GM18867 (cell line): ENCODE data around the gene CHRNA7.
"Not testable (repeated sequence)": the region's sequence is repeated elsewhere in the genome, so short reads cannot be mapped to it uniquely, and the experiment has no call there.

Experiments
- ATAC-seq: cut with Tn5 transposase; IDR thresholded peaks from one replicate; pipeline ENCODE4 v1.9.1; 2021; ENCODE audit warnings: mild to moderate bottlenecking, moderate library complexity; ENCODE audit not compliant: unreplicated experiment

The CHRNA7 gene

GRCh38 chr15:32119694-32120330 is 89.5 kb downstream of the CHRNA7 start:
- ATAC-seq: no peak

- no peak for ATAC-seq
Observed at GRCh38 chr15:32120577-32121383, 90.5 kb downstream of the CHRNA7 start.

GRCh38 chr15:32121384-32121695 is 91.0 kb downstream of the CHRNA7 start:
- ATAC-seq: no peak

DNA sequence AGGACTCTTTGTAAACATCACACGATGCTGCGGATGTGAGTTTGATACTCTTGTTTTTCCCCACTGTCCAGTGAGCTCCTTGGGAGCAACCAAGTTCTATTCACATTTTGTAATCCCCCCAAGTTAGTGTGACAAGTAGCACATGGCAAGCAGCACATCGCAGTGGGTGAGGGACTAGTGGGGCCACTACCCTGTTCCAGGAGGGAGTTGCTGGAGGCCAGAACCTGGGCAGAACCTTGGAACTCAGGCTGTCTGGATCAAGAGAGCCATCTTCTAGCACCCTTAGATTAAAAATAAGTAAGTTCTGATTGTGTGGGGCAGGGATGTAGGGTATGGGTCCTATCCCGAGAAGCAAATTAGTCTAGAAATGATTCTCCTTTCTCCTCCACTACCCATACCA is 91.7 kb downstream of the CHRNA7 start:
- no peak for ATAC-seq

- ATAC-seq: no peak
Observed at GRCh38 chr15:32123473-32123872, 93.2 kb downstream of the CHRNA7 start.

DNA sequence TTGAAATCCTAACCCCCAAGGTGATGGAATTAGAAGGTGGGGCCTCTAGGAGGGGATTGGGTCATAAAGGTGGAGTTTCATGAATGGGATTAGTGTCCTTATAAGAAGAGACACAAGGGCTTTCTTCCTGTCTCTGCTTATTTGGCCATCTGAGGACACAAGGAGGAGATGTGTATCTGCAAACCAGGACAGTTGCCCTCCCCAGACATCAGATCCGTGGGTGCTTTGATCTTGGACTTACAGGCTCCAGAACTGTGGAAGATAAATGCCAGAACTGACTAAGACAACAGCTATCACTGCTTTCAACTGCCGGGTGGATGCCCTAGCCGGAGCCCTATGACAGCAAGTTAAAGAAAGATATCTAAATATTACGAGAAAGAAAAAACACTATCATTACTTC is 94.4 kb downstream of the CHRNA7 start:
- no peak for ATAC-seq

- no peak for ATAC-seq
Observed at GRCh38 chr15:32125595-32125994, 95.3 kb downstream of the CHRNA7 start.

DNA sequence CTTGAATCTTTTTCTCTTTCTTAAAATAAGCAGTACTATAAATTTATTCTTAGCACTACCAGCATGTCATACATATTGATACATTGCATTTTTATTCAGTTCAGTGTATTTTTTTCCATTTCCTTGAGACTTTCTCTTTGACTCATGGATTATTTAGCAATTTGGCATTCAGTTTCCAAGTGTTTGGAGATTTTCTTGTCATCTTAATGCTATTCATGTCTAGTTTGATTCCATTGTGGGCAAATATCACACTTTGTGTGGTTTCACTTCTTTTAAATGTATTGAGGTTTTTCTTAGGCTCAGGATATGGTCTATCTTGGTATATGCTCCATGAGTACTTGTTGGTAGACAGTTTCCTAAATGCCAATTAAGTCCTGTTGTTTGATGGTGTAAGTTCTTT is 99.5 kb downstream of the CHRNA7 start:
- ATAC-seq: no peak

- ATAC-seq: no peak
Observed at GRCh38 chr15:32130823-32131222, 100.5 kb downstream of the CHRNA7 start.

GRCh38 chr15:32131803-32132202 is 101.5 kb downstream of the CHRNA7 start:
- no peak for ATAC-seq

GRCh38 chr15:32132859-32133258 is 102.5 kb downstream of the CHRNA7 start:
- ATAC-seq: no peak

GRCh38 chr15:32134842-32135241 is 104.5 kb downstream of the CHRNA7 start:
- no peak for ATAC-seq

DNA sequence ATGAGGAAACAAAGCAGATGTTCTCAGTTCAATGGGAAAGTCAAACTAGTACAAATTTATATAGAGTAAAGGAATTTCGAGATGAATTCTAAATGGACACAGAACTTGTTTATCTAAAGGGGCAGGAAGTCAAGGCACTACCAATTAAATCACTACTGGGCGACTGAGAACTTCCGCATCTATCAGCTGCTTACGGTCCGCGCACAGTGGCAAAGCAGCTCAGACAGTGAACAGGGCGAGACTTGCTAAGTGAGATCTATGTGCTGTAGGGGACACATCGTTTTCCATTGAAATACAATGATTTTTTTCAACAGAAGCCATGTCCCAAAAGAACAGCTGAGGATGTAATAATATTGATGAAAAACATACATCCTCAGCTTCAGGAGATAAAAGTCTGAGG is 105.0 kb downstream of the CHRNA7 start:
- ATAC-seq: no peak

GRCh38 chr15:32145512-32145911 is 115.2 kb downstream of the CHRNA7 start:
- not testable (repeated sequence) for ATAC-seq

DNA sequence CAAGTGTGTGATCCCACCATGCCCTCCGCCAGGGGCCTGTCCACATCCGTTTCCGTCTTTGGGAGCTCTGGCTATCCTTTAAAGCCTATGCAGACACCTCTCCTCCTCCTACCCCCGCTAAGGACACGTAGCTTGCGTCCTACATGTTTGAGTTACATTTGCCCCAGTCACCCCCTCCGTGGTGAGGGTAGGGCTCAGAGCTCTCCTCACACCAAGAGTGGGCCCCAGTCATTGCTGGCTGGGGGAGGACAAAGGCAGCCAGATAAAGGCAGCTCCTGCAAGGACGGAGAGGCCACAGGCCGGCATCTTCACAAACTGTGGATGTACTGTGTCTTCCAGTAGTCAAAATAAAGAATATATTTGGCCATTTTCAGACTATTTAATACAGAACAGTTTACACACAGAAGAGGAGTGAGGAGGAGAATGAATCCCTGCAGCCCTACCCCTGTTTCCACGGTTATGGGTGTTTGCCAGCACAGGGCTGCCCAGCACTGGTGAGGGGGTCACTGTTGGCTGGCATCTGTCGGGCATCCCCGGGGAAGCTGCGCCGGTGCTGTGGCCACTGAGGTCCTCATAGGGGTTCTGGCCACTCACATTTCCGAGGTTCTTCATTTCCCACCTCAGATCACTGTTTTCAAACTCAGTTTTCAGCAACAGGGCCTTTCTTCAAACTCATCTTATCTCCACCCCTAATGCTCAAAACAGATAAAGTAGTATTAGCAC is 118.7 kb downstream of the CHRNA7 start:
- no peak for ATAC-seq

- no peak for ATAC-seq
Observed at GRCh38 chr15:32152574-32152973, 122.3 kb downstream of the CHRNA7 start.

GRCh38 chr15:32153868-32154623 is 123.7 kb downstream of the CHRNA7 start:
- ATAC-seq: not testable (repeated sequence)

DNA sequence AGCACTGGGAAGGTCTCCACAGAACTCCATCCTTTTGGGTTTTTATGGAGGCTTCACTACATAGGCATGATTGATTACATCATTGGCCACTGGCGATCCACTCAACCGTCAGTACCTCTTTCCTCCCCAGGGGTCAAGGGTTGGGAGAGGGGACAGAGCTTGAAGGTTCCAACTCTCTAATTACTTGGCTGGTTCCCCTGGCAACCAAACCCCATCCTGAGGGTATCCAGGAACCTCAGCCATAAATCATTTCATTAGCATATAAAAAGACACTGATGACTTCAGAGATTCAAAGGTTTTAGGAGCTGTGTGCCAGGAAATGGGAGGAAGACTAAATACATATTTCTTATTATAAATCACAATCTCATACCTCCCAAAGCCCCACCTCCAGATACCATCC is 131.8 kb downstream of the CHRNA7 start:
- not testable (repeated sequence) for ATAC-seq

- not testable (repeated sequence) for ATAC-seq
Observed at GRCh38 chr15:32164065-32164464, 133.8 kb downstream of the CHRNA7 start.

DNA sequence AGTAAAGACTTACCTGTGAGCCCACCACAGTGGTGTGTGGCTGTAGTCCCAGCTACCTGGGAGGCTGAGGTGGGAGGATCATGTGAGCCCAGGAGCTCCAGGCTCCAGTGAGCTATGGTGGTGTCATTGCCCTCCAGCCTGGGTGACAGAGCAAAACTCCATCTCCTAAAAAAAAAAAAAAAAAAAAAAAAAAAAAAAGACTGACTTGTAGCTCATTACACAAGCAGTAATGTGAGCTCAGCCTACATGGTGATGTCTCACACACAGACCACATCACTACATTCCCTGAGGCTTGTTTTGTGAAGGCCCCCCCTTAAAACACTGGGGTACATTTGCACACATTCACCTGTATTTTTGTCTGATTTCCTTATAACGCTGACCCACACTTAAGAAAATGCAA is 134.4 kb downstream of the CHRNA7 start:
- ATAC-seq: not testable (repeated sequence)

- not testable (repeated sequence) for ATAC-seq
Observed at GRCh38 chr15:32165775-32166174, 135.5 kb downstream of the CHRNA7 start.
